IMR-90 (cell line): ENCODE results near the gene CAND2. TPM values are rescaled to one million over a fixed set of nuclear protein-coding genes. Genes with fewer than 3 reads are reported as not detected.

Experiments
- ATAC-seq: fragments of 200-7000 bp; cut with Tn5 transposase; 2 replicates; pipeline ENCODE4 v1.9.1; 2020; ENCODE audit warnings: low read depth, mild to moderate bottlenecking, moderate library complexity
- BruUV-seq: library from RNA; stranded (reverse); fragments of 400-500 nt; replicated peaks from 2 replicates; lab custom pipeline; 2021; lab: Mats Ljungman, UMichigan
- CTCF ChIA-PET: fragments of 300-600 bp; formaldehyde crosslinking; extraction: SDS; loops from one replicate; lab custom pipeline; 2021; ENCODE audit warnings: antibody characterized with exemption; lab: Yijun Ruan, JAX
- POLR2A ChIA-PET: fragments of 300-600 bp; sonication (Branson Sonifier 250); formaldehyde crosslinking; loops from one replicate; lab custom pipeline; 2022; ENCODE audit warnings: antibody characterized with exemption; ENCODE audit not compliant: unreplicated experiment; lab: Charles Lee
- DNase-seq: peaks from one replicate; pipeline ENCODE4 v3.0.0; 2013
- H2AFZ ChIP-seq: replicated peaks from 2 replicates; pipeline ENCODE3; 2013; ENCODE audit warnings: low read length, mild to moderate bottlenecking; ENCODE audit not compliant: poor library complexity
- H2AK5ac ChIP-seq: 2 replicates; pipeline ENCODE4 v1.6.1; 2013; ENCODE audit warnings: low read depth, low read length, inconsistent platforms
- H2AK9ac ChIP-seq: replicated peaks from 2 replicates; pipeline ENCODE3; 2013; ENCODE audit warnings: mild to moderate bottlenecking, low read depth, low read length, moderate library complexity; ENCODE audit not compliant: poor library complexity
- H2BK120ac ChIP-seq: 2 replicates; pipeline ENCODE4 v1.6.1; 2013; ENCODE audit warnings: low read depth, low read length, inconsistent platforms
- H2BK15ac ChIP-seq: 3 replicates; pipeline ENCODE4 v1.6.1; 2013; ENCODE audit warnings: low read depth, low read length, inconsistent platforms
- H2BK20ac ChIP-seq: 2 replicates; pipeline ENCODE4 v1.6.1; 2013; ENCODE audit warnings: low read depth, mild to moderate bottlenecking, inconsistent platforms, low read length, moderate library complexity
- H2BK5ac ChIP-seq: 2 replicates; pipeline ENCODE4 v1.6.1; 2013; ENCODE audit warnings: mild to moderate bottlenecking, low read depth, low read length, inconsistent platforms; ENCODE audit not compliant: poor library complexity, severe bottlenecking
- H3K14ac ChIP-seq: replicated peaks from 2 replicates; pipeline ENCODE4 v1.6.1; 2013; ENCODE audit warnings: low read depth, low read length, inconsistent platforms
- H3K18ac ChIP-seq: 2 replicates; pipeline ENCODE4 v1.6.1; 2013; ENCODE audit warnings: low read depth, low read length, control low read depth
- H3K23ac ChIP-seq: 2 replicates; pipeline ENCODE4 v1.6.1; 2013; ENCODE audit warnings: low read depth, low read length, inconsistent platforms
- H3K27ac ChIP-seq: 2 replicates; pipeline ENCODE4 v1.5.1; 2013; ENCODE audit warnings: mild to moderate bottlenecking, control low read depth, low read length; ENCODE audit not compliant: insufficient read depth
- H3K27me3 ChIP-seq: 2 replicates; pipeline ENCODE4 v1.6.1; 2013; ENCODE audit warnings: low read length; ENCODE audit not compliant: control insufficient read depth, insufficient read depth
- H3K36me3 ChIP-seq: 2 replicates; pipeline ENCODE4 v1.6.1; 2013; ENCODE audit warnings: low read length, mixed read lengths; ENCODE audit not compliant: control insufficient read depth, insufficient read depth
- H3K4ac ChIP-seq: 2 replicates; pipeline ENCODE4 v1.6.1; 2013; ENCODE audit warnings: low read depth, low read length, inconsistent platforms
- H3K4me1 ChIP-seq: 2 replicates; pipeline ENCODE4 v1.6.1; 2013; ENCODE audit warnings: low read length, mixed read lengths; ENCODE audit not compliant: control insufficient read depth, insufficient read depth
- H3K4me2 ChIP-seq: 2 replicates; pipeline ENCODE4 v1.6.1; 2013; ENCODE audit warnings: low read depth, mild to moderate bottlenecking, control low read depth, low read length, moderate library complexity
- H3K4me3 ChIP-seq: 2 replicates; pipeline ENCODE4 v1.5.1; 2013; ENCODE audit warnings: low read depth, mild to moderate bottlenecking, control low read depth, low read length, moderate library complexity; ENCODE audit not compliant: insufficient read depth
- H3K56ac ChIP-seq: 2 replicates; pipeline ENCODE4 v1.6.1; 2013; ENCODE audit warnings: low read length, inconsistent platforms; ENCODE audit not compliant: insufficient read depth; ENCODE audit errors: extremely low read depth
- H3K79me1 ChIP-seq, 2 experiments: 2 replicates each; pipeline ENCODE4 v1.6.1; 2013; ENCODE audit warnings: low read length in 2 of 2, inconsistent platforms in 1 of 2, low read depth in 1 of 2
- H3K9ac ChIP-seq: 2 replicates; pipeline ENCODE4 v1.6.1; 2013; ENCODE audit warnings: low read depth, low read length, control low read depth
- H3K9me1 ChIP-seq: 2 replicates; pipeline ENCODE4 v1.6.1; 2013; ENCODE audit warnings: low read length, inconsistent platforms; ENCODE audit not compliant: insufficient read depth
- H3K9me3 ChIP-seq: 2 replicates; pipeline ENCODE4 v1.6.1; 2013; ENCODE audit warnings: low read length; ENCODE audit not compliant: control insufficient read depth, insufficient read depth
- H4K20me1 ChIP-seq: 2 replicates; pipeline ENCODE4 v1.6.1; 2013; ENCODE audit warnings: low read length, inconsistent platforms; ENCODE audit not compliant: insufficient read depth
- H4K5ac ChIP-seq: 2 replicates; pipeline ENCODE4 v1.6.1; 2013; ENCODE audit warnings: mild to moderate bottlenecking, low read depth, low read length, control low read depth
- H4K8ac ChIP-seq, 2 experiments: 2 replicates each; pipeline ENCODE4 v1.6.1; 2013; ENCODE audit warnings: low read depth in 2 of 2, low read length in 2 of 2, control low read depth in 1 of 2, inconsistent platforms in 1 of 2
- H4K91ac ChIP-seq: 2 replicates; pipeline ENCODE4 v1.6.1; 2013; ENCODE audit warnings: low read depth, low read length, inconsistent platforms; ENCODE audit not compliant: insufficient read depth
- BHLHE40 ChIP-seq: fragments of 150-350 bp; IDR thresholded peaks from 2 replicates; pipeline ENCODE4 v1.6.1; 2016; ENCODE audit warnings: mild to moderate bottlenecking, low read depth, low read length
- MAFK ChIP-seq: IDR thresholded peaks from 2 replicates; pipeline ENCODE4 v1.6.1; 2012; ENCODE audit warnings: low read depth, low read length, improper control_type of control experiment
- MXI1 ChIP-seq: IDR thresholded peaks from 2 replicates; pipeline ENCODE4 v1.6.1; 2012; ENCODE audit warnings: low read depth, mild to moderate bottlenecking, low read length, moderate library complexity, borderline replicate concordance
- NFE2L2 ChIP-seq: fragments of 150-350 bp; IDR thresholded peaks from 2 replicates; pipeline ENCODE4 v1.6.1; 2016; ENCODE audit warnings: low read depth, mild to moderate bottlenecking, low read length
- POLR2A ChIP-seq: IDR thresholded peaks from 2 replicates; pipeline ENCODE4 v1.6.1; 2012; ENCODE audit warnings: mild to moderate bottlenecking, low read depth, low read length
- RAD21 ChIP-seq: IDR thresholded peaks from 2 replicates; pipeline ENCODE4 v1.6.1; 2012; ENCODE audit warnings: low read length, improper control_type of control experiment
- WGBS, 2 experiments: methylation state at CpG; one replicate each; pipeline versions ENCODE4 v1.1.5 to v1.1.7; 2013; ENCODE audit warnings: missing lambda C conversion rate in 2 of 2; ENCODE audit not compliant: insufficient read length in 1 of 2; ENCODE audit errors: extremely low coverage in 2 of 2; 5-methylcytosine and 5-hydroxymethylcytosine counted together
- dilution Hi-C: fragments of 300-500 bp; cut with HindIII; formaldehyde crosslinking; loops from one replicate; pipeline ENCODE4 v1.14.3; 2018; ENCODE audit warnings: low sequenced_read_pairs; ENCODE audit not compliant: unreplicated experiment
- in situ Hi-C: fragments of 300-500 bp; cut with MboI; formaldehyde crosslinking; loops from 3 replicates; pipeline ENCODE4 v1.14.3; 2019; ENCODE audit warnings: low sequenced_read_pairs, inconsistent platforms, mixed read lengths
- intact Hi-C: fragments of 100-400 bp; cut with micrococcal nuclease; formaldehyde crosslinking; loops from 2 replicates; pipeline ENCODE4 v1.10.0; 2022
- polyA plus RNA-seq, 3 experiments: library from polyadenylated mRNA; depleted of rRNA; stranded (reverse); fragments of >200 nt; gene quantifications; 2 replicates each; pipeline ENCODE4 v1.2.3, GENCODE V29; 2012; ENCODE audit warnings: low replicate concordance in 1 of 3
- total RNA-seq: library from RNA; depleted of rRNA; stranded (reverse); fragments of >200 nt; gene quantifications from 2 replicates; pipeline ENCODE4 v1.2.3, GENCODE V29; 2012
- TF ChIP-seq, protein P1 (sequence below): fragments of 150-350 bp; IDR thresholded peaks from 2 replicates; pipeline ENCODE4 v1.6.1; 2016; ENCODE audit warnings: low read depth, mild to moderate bottlenecking, low read length, moderate library complexity, borderline replicate concordance

The CAND2 gene
- total and polyA plus RNA-seq, 2 of the 4 experiments (the other 2 are of a cell fraction), result 2.9 to 4.9 TPM

DNA sequence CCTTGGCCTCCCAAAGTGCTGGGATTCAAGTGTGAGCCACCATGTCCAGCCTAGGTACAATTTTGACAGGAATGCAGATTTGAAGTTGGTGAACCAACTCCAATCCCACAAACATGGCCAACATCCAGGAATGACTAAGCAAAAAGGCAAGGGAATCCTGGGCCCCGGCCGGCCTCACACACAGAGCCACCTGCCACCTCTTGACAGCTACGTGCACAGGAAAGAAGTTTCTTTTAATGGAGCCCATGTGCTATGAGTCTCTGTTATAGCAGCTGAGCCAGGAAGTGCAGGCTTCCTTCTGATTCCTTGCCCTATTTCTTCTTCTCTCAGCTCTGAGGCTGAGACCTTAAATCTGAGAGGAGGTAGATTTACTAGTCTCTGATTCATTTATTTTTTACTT is 46.3 kb upstream of the CAND2 start:
- 0 out of 2 replicates have a peak overlapping the region, but pooled peaks have one; percentile 5 for H3K14ac ChIP-seq
- peak overlapping the region; percentile 17 for H3K4ac ChIP-seq
- H2AK5ac ChIP-seq, result peak overlapping the region; percentile 77
- dilution Hi-C loops (no loop called here), intact Hi-C loops (no loop called here), in situ Hi-C loops (no loop called here)
- peak overlapping the region; percentile 58 for H4K91ac ChIP-seq
- no CpG with 5 or more reads among the region's 3 CpGs for WGBS, 2 experiments
- peak overlapping the region; percentile 57; the same call in 1 of the 2 replicates for H3K27ac ChIP-seq
- CTCF ChIA-PET, result no interaction called here
- H3K9me3 ChIP-seq, result no peaks in the 10 kb centered on the region
- no TSS peak for BruUV-seq
- no peaks in the 10 kb centered on the region for H4K20me1 ChIP-seq
- peaks cover 10% of the 10 kb centered on the region for H3K9me1 ChIP-seq
- H3K23ac ChIP-seq, result no peak overlapping the region
- peak overlapping the region; percentile 10 to 28; a peak in 1 of 4 replicates for H4K8ac ChIP-seq
- H3K4me2 ChIP-seq, result no peak overlapping the region
- H3K4me3 ChIP-seq, result no peak overlapping the region
- H3K79me1 ChIP-seq, result no peaks in the 10 kb centered on the region
- H2AFZ ChIP-seq, result peak overlapping the region; percentile 77
- 0 out of 2 replicates have a peak overlapping the region, but pooled peaks have one; percentile 24 for H3K56ac ChIP-seq
- no peaks in the 10 kb centered on the region for H3K36me3 ChIP-seq
- ATAC-seq, result peak; percentile 69
- H3K4me1 ChIP-seq, result peaks cover 9% of the 10 kb centered on the region
- no peak overlapping the region for H3K9ac ChIP-seq
- TF ChIP-seq MAFK (peak; percentile 70), RAD21 (no peak), MXI1 (0 out of 2 replicates have a peak, but pooled peaks have one; percentile 3), POLR2A (no peak), BHLHE40 (no peak), NFE2L2 (peak; percentile 97)
- TF ChIP-seq, protein P1, sequence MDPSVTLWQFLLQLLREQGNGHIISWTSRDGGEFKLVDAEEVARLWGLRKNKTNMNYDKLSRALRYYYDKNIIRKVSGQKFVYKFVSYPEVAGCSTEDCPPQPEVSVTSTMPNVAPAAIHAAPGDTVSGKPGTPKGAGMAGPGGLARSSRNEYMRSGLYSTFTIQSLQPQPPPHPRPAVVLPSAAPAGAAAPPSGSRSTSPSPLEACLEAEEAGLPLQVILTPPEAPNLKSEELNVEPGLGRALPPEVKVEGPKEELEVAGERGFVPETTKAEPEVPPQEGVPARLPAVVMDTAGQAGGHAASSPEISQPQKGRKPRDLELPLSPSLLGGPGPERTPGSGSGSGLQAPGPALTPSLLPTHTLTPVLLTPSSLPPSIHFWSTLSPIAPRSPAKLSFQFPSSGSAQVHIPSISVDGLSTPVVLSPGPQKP, result no peak
- H3K18ac ChIP-seq, result peak overlapping the region; percentile 28; the same call in 1 of the 2 replicates
- H4K5ac ChIP-seq, result 0 out of 2 replicates have a peak overlapping the region, but pooled peaks have one; percentile 25
- peak overlapping the region; percentile 62 for H2AK9ac ChIP-seq
- POLR2A ChIA-PET, result interaction anchor here (0.5 kb wide), 1 partner anchor 272 kb away, joined by 4 read pairs; no protein-coding TSS in a partner anchor
- H2BK20ac ChIP-seq, result peak overlapping the region; percentile 23
- H2BK15ac ChIP-seq, result peak overlapping the region; percentile 80; the same call in 2 of the 3 replicates
- peak overlapping the region; percentile 73 for H2BK5ac ChIP-seq
- H3K27me3 ChIP-seq, result peaks cover 3% of the 10 kb centered on the region; the same call in 1 of the 2 replicates
- DNase-seq, result peak; percentile 86
- peak overlapping the region; percentile 81; the same call in 1 of the 2 replicates for H2BK120ac ChIP-seq
